NOMO-1 treated with DMSO at 0.1 percent for 48 hours (cell line): Measurements from ENCODE around the gene CPED1.
"Not testable (repeated sequence)": the region's sequence is repeated elsewhere in the genome, so short reads cannot be mapped to it uniquely, and the experiment has no call there.

Experiments used
- DNase-seq: peaks from one replicate; lab custom pipeline; 2025; ENCODE audit not compliant: unreplicated experiment; lab: John Stamatoyannopoulos, UW

Gene CPED1

GRCh38 chr7:121038717-121039509 is 50.4 kb downstream of the CPED1 start:
- no peak for DNase-seq

- DNase-seq, result no peak
Measured at GRCh38 chr7:121039510-121039822, 51.0 kb downstream of the CPED1 start.

DNA sequence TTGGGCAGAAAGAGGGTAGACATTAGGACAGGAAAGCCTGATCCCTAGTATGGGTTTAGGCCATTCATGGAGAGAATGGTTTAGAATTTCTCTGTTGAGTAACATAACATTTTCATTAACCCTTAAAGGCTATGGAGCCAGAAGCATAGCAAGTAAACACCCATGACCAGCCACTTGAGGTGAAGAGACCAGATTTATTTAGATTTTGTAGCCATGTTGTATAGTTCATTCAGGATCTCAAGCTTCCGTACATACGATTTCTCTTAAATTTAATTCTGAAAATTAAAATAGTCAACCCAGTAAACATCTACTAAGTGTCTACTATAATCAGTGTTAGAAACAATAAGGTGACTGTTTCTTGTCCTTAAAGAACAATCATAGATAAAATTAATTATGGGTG is 51.5 kb downstream of the CPED1 start:
- DNase-seq, result no peak

DNA sequence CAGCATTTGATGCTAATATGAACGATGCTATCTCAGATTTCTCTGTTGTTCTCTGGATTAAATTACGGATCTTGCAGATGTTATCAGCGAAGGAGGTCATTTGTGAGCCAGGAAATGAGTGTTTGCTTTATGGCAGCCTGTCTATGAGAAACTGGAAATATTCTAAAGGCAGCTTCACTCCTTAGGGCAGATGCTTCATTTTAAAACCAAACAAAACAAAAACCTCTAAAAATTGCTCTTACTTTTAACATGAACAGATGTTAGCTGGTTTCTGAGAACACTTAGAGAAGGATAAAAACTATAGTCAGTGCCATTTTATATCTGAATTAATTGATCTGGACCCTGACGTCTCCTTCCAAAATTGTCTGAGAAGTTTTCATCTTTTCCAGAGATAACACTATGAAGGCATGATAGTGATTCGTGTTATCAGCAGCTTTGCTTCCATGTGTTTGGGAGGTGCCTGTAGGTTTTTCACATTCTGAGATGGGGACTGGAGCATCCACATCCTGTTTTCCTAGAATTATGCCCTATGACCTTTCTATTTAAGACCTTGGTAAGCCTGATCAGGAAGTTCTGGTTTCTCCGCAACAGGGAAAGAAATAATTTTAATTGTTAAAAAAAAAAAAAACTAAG is 53.1 kb downstream of the CPED1 start:
- no peak for DNase-seq

GRCh38 chr7:121042195-121042594 is 53.7 kb downstream of the CPED1 start:
- DNase-seq, result no peak

DNA sequence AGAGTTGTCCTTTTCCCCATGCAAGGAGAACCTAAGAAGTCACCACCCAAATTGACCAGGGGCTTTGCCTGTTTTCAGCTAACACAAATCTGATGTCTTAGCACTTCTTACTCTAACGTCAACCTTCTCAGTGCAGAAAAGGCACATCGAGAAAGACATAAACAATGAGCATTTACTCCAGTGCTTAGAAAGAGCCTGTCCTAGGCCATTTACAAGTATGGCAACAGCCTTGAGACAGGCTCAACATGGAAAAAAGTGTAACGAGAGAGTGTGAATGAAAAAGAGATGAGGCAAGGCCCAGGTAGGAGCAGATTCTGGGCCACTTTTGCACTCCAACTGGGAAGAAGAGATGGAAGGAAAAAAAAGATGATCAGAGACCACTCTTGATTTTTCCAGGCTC is 54.4 kb downstream of the CPED1 start:
- no peak for DNase-seq

- DNase-seq, result no peak
Measured at GRCh38 chr7:121043314-121044234, 55.1 kb downstream of the CPED1 start.

GRCh38 chr7:121045090-121045489 is 56.6 kb downstream of the CPED1 start:
- DNase-seq, result no peak

- DNase-seq, result no peak
Measured at GRCh38 chr7:121046009-121046408, 57.5 kb downstream of the CPED1 start.

GRCh38 chr7:121046893-121047468 is 58.5 kb downstream of the CPED1 start:
- no peak for DNase-seq

- no peak for DNase-seq
Measured at GRCh38 chr7:121048195-121048594, 59.7 kb downstream of the CPED1 start.

- no peak for DNase-seq
Measured at GRCh38 chr7:121049028-121049791, 60.7 kb downstream of the CPED1 start.

DNA sequence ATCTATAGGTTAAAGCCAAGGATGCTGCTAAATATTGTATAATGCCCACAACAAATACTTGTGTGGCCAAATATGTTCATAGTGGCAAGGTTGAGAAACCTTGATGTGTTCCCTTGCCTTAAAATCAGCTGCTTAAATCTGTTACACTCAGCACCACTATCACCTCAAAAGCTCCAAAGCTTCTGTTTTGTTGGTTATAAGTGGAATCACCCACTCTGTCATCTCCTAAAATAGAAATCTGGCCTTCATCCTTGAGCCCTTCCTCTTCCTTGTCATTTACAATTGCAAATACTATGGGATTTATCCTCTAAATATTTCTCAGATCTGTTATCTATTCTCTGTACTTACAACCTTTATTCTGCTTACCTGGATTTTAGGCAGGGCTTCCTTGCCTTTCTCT is 61.4 kb downstream of the CPED1 start:
- no peak for DNase-seq

DNA sequence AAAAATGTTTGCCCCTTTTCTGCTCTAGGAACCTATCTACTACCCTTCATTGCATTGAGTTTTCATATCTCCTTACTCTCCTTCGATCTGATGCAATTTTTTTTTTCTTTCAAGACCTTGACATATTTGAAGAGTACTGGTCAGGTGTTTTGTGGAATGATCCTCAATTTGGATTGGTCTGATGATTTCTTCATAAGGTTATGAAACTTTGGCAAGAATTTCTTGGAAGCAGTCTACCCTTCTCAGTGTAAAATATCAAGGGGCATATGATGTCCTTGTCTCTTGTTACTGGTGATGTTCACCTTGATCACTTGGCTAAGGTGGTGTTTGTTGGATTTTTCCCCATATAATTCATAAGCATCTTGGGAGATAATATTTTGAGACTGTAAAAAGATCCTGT is 64.7 kb downstream of the CPED1 start:
- DNase-seq, result no peak

DNA sequence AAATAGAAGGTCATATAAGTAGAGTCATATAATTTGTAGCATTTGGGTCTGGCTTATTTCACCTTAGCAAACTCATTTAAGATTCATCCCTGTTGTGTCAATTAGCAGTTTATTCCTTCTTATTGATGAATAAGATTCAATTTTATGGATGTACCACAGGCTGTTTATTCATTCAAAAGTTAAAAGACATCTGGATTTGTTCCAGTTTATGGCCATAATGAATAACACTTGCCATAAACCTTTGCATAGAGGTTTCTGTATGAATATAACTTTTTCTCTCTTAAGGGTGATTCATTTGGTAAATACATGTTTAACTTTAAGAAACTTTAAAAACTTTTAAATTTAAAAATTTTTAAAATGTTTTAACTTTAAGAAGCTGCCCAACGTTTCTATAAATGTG is 66.4 kb downstream of the CPED1 start:
- DNase-seq, result no peak

DNA sequence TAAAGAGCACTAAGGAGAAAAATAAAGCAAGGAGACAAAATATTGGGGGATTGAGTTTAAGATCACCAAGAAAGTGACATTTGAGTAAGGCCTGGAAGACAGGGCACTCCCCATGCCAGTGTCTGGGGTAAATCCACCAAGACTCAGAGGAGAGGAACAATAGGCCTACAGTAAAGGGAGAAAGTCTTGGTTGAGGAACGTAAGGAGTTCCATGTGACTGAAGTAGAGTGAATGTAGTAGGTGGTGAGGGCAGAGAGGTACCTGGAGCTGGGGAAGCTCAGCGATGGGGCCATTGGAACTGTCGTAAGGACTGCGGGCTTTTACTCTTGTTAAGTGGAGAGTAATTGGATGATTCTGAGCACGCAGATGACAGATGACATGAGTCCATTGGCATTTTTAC is 69.4 kb downstream of the CPED1 start:
- DNase-seq, result no peak

DNA sequence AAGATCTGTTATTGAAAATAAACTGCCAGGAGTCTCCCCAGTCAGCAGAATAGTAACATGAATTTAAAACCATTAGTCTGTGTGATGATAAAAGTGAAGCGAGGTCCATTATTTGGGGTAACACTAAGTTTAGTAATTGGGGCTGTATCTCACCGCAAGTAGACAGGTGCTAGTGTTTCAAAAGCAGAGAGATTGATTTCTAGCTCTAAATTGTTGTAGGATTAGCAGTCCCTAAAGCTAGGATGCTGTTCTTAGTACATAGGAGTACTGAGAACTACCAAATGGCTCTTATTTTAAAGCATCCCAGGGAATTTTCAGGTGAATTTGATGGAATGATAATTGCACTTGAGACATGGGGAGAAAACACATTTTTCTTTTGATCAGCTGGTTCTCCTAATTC is 70.5 kb downstream of the CPED1 start:
- no peak for DNase-seq

GRCh38 chr7:121059979-121060509 is 71.5 kb downstream of the CPED1 start:
- not testable (repeated sequence) for DNase-seq

GRCh38 chr7:121061677-121062582 is 73.4 kb downstream of the CPED1 start:
- DNase-seq, result no peak
